Activated CD4-positive, alpha-beta T cell treated with anti-CD3 and anti-CD28 coated beads, Interleukin-2, amount 50 U/mL, for 48 hours (primary cell): Measurements from ENCODE around the gene NPC1L1.
A peak's percentile ranks its signal among the peaks of the same experiment; 100 is the strongest.
"Not testable (repeated sequence)": the region's sequence is repeated elsewhere in the genome, so short reads cannot be mapped to it uniquely, and the experiment has no call there.

Experiments
- DNase-seq, 2 experiments: peaks; one replicate each; pipeline ENCODE4 v3.0.0-alpha.2; 2020

NPC1L1 gene

GRCh38 chr7:44536090-44536489, 5.0 kb downstream of the NPC1L1 start:
- DNase-seq: no peak

DNA sequence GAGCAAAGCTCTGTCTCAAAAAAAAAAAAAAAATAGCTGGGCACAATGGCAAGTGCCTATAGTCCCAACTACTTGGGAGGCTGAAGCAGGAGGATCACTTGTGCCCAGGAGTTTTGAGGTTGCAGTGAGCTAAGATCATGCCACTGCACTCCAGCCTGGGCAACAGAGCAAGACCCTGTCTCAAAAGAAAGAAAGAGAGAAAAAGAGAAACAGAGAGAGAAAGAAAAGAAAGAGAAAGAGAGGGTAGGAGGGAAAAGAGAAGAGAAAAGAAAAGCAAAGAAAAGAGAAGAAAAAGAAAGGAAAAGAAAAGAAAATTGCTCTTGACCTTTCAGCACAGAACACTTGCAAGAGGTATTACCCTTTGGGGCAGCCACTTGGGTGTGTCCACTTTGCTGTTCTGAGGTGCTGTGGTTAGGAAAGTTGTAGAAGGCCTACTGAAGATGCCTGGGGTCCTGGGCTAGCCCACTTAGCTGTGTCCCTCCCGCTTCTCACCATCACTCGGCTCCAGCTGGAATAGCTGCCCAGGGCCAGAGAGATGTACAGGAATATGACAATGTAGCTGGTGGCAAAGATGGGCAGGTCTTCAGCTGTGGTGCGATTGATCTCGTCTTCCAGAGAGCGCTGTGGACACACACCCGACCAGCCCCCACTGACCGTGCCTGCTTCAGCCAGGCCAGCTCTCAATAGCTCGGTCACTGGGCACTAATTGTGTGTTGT, 5.6 kb downstream of the NPC1L1 start:
- no peak for DNase-seq

DNA sequence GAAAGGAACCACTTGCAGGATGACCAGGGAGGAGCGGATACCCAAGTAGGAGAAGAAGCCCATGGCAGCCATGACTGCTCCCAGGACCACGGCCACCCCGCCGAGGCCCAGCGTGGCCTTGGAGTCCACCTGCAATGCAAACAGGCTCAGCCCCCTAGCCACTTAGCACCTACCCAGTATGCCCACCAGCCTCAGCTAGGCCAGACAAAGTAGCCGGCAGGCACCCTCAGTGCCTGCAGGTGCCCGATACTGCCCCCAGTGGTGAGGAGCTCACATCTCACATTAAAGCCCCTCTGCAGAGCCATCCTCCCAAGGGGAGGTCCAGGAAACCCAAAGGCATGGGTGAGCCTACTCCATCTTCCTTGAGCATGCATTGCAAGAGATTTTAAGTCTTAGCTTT, 6.6 kb downstream of the NPC1L1 start:
- DNase-seq: peak; percentile 45 to 65

- DNase-seq: no peak
These were observed 7.0 kb downstream of the NPC1L1 start for GRCh38 chr7:44534087-44534486.

GRCh38 chr7:44533301-44534055, 7.7 kb downstream of the NPC1L1 start:
- no peak for DNase-seq

- DNase-seq: no peak
These were observed 9.4 kb downstream of the NPC1L1 start for GRCh38 chr7:44531421-44532380.

- DNase-seq: no peak
These were observed 10.1 kb downstream of the NPC1L1 start for GRCh38 chr7:44530990-44531389.

GRCh38 chr7:44524811-44525388, 16.2 kb downstream of the NPC1L1 start:
- no peak for DNase-seq

GRCh38 chr7:44522315-44522714, 18.8 kb downstream of the NPC1L1 start:
- no peak for DNase-seq

DNA sequence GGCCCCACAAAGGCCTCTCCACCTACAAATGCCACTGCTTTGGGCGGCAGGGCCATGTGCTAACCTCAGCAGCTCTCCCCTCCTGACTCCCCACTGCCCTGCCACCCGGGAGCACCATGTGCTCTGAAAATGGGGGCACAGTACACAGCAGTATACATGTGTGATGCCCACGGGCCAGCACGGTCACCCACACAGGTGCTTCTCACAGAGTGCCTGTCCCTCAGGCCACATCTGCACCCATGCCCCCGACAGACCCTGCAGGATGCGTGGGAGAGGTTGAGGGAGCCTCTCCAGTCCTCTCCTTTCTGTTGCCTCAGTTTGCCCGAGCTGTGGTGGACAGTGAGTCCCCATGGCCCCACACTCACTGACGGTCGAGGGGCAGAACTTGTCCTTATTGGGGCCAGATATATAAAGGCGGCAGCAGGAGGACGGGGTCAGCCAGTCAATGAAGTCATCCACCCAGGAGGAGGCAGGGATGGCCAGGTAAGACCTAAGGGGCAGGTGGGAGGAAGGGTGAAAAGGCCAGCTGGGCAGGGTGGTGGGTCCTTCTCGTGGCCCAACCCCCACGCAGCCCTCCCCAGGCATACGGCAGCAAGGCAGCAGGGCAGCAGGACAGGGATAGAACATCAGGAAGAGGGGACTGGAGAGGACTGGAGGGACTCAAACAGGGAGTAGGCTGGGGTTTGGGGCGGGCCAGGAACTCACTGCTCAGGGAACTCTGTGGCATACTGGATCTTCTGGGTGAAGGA, 19.6 kb downstream of the NPC1L1 start:
- DNase-seq: no peak

DNA sequence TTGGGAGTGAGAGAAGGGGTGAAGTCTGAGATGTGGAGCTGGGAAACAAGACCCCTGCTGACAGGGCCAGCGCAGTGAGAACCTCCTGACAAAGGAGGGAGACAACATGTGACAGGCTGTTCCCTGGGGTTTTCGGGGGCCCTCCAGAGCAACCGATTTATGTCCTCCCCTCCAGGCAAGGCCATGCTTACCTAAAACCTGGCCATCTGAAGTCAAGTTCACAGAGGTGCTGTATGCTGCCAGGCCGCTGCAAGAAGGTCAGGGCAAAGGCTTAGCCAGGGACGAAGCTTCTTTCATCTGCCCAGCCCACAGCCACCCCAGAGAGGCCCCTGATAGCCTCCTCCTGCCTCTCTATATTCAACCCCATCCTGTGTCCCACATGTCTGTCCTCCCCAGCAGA, 20.6 kb downstream of the NPC1L1 start:
- no peak for DNase-seq

- DNase-seq: no peak
These were observed 21.6 kb downstream of the NPC1L1 start for GRCh38 chr7:44519546-44519945.

DNA sequence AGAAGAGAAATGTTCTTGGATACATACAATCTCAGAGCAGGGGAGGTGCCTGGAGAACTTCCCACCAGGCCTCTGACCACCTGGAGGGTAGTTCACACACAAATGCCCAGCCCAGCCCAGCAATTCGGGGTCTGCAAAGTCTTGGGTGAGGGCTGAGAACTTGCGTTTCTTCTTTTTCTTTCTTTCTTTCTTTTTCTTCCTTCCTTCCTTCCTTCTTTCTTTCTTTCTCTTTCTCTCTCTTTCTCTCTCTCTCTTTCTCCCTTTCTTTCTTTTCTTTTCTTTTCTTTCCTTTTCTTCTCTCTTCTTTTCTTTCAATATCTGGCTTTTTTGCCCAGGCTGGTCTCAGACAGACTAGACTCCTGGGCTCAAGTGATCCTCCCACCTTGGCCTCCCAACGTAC, 22.4 kb downstream of the NPC1L1 start:
- DNase-seq: no peak

DNA sequence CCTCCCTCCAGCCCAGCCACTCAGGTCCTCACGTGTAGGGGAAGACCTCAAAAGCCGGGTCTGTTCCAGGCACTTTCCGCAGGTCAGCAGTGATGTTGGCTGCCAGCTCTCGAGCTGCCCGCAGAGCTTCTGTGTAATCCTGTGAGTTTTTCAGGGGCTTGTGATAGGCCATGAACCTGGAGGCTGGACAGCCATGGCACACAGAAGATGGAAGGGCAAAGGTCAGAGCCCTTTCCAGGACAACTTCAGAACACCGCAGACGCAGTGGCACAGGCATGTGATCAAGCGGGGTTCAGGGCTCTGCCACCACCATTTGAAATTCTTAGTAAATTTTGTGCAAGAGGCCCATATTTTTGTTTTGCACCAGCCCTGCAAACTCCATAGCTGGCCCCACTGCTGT, 24.0 kb downstream of the NPC1L1 start:
- DNase-seq: no peak

DNA sequence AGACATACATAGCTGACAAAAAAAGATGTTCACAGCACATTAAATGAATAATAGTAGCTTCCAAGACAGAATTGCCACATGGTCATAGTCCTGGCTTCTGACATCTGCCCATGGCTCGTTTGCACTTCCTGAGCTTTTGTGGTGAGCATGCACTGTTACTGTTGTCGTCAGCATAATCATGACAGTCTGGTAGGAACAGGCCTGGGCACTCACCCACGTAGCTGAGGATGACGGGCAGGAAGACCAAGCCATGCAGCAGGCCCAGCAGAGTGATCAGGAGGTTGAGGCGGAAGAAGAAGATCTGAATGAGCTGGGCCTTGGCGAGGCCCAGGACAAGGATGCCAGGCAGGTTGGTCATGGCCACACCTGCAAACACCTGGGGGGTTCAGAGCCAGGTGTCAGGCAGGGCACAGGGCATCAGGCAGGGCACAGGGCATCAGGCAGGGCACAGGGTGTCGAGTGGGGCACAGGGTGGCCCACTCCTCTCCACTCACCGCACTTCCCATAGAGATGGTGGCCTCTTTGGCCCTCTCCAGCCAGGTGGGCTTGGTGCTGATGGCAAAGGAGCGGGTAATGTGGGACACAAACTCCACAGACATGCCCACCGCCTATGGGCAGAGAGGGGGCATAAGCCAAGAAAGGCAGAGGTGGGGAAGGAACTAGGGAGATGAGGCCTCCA, 25.4 kb downstream of the NPC1L1 start:
- DNase-seq: no peak

DNA sequence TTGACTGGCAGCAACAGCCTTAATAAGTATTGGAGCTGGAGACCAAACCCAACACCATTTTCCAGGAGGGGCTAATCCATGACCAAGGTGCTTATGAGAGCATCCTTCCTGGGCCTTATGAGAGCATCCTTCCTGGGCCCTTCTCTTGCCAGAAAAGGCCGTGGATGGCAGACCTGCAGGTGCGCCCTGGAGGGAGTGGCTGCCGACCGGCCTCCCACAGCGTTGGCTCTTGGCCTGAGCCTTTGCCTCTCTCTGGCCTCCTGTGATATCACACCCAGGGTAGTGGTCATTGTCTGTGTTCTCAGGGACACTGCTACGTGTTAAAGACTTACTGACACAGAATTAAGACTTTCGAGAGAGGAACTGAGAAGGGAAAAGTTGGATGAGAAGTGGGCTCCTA, 28.4 kb downstream of the NPC1L1 start:
- no peak for DNase-seq

- no peak for DNase-seq
These were observed 29.2 kb downstream of the NPC1L1 start for GRCh38 chr7:44511863-44512468.

DNA sequence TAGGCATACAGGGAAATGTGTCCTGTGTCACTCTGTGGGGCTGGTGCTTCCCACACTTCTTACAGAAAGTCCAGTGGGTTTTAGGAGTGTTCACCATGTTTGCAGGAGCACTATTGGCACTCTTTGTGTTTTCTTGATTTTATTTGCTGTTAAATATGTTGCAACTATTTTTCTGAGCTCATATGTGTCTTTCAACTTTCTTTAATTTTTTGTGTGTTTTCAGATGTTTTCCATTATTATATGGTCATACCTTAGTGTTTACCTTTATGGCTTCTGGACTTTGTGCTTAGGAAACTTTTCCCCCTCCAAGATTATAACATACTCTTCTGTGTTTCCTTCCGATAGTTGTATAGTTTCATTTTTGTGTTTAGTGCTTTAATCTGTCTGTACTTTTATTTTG, 29.9 kb downstream of the NPC1L1 start:
- no peak for DNase-seq

DNA sequence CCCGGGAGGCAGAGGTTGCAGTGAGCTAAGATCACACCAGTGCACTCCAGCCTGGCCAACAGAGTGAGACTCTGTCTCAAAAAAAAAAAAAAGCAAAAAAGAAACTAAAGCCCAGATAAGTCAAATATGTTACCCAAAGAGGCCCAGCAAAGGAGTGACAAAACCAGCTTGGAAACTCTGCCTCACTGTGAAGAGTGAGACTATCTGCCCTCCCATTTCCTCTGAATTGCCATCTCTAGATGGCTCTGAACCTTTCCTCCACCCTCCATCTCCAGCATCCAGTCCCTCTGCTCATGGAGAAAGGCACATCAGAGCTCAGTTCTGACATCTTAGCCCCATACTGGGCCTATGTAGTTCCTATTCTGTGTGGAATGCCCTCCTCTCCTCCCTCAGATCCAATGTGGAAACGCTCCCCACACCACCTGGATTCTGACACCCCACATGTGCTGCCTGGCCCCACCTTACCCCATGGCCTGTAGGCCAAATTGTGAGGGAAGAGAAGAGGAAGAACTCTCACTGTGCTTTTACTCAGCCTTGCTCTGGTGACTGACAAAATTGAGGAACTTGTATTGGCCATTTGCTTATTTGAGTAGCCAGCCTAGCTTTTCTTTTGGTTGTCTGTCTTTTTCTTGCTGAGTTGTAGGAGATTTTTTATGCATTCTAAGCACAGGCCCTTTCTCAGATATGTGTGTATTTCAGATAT, 32.7 kb downstream of the NPC1L1 start:
- DNase-seq: peak in 1 of 2 experiments; percentile 8

DNA sequence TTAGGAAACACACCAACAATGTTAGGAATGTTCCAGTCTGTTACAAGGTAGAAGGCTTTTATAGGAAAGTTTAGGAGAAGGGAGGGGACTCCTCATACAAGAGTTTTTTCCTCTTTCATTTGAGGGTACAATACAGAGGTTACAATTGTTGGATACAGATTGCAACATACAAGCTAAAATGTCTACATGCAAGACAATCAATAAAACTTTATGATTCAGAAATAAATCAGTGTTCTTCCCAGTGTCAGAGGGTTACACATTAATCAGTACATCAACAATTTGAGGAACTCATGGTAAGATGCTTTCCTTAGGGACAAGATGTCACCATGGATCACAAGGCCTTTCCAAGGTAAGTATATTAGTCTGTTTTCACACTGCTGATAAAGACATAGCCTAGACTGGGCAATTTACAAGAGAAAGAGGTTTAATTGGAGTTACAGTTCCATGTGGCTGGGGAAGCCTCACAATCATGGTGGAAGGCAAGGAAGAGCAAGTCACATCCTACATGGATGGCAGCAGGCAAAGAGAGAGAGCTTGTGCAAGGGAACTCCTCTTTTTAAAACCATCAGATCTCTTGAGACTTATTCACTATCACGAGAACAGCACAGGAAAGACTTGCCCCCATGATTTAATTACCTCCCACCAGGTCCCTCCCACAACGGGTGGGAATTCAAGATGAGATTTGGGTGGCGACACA, 34.4 kb downstream of the NPC1L1 start:
- DNase-seq: not testable (repeated sequence)
